ENCODE measurements around the gene CLN6.

The CLN6 gene

DNA sequence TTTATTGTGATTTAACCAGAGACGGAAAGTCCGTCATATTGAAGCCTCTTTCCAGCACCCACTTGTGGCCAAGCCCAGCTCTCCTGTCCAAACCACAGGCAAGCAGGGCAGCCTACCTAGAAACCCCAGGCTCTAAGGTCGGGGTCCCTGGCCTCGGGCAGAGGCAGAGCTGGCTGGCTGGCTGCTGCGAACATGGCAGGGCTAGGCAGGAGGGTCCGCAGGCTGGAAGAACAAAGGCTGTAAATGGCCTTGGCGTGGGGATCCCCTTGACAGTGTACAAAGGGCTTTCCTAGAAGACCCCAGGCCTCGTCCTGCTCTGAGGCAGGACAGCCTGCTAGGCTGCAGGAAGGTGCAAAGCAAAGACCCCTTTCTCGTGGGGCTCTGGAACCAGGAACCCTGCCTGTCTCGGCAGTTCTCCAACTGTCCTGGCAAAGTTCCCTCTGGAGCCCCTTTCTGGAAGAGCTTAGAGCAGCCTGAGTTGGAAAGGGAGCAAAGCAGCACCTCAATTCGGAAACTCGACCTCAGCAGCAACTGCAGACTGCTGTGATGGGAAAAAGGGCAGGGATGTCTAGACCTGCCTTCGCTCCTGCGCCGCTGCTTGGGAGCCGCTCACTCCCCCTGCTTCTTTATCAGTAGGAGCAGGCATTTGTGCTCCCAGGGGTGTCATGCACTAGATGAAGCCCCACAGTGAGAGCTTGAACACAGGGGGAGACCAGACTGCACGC is 32.9 kb downstream of the CLN6 start:
- Histone ChIP-seq H3K27ac (no peak overlapping the region), H3K4me3 (ENCODE audit: low read depth, low read length) (no peak overlapping the region), H3K36me3 (replicated peaks) (peaks cover 16% of the 10 kb centered on the region), H3K27me3 (replicated peaks) (no peaks in the 10 kb centered on the region)
- TF ChIP-seq, protein P1, sequence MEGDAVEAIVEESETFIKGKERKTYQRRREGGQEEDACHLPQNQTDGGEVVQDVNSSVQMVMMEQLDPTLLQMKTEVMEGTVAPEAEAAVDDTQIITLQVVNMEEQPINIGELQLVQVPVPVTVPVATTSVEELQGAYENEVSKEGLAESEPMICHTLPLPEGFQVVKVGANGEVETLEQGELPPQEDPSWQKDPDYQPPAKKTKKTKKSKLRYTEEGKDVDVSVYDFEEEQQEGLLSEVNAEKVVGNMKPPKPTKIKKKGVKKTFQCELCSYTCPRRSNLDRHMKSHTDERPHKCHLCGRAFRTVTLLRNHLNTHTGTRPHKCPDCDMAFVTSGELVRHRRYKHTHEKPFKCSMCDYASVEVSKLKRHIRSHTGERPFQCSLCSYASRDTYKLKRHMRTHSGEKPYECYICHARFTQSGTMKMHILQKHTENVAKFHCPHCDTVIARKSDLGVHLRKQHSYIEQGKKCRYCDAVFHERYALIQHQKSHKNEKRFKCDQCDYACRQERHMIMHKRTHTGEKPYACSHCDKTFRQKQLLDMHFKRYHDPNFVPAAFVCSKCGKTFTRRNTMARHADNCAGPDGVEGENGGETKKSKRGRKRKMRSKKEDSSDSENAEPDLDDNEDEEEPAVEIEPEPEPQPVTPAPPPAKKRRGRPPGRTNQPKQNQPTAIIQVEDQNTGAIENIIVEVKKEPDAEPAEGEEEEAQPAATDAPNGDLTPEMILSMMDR (IDR thresholded peaks at IDR 0.05; ENCODE audit: low read depth, low read length, missing control alignments), result no peak
- in situ Hi-C loops (cut with HindIII; ENCODE audit: low pct_ligation_motif_present, low sequenced_read_pairs), result no loop called here
- DNase-seq, result no peak

DNA sequence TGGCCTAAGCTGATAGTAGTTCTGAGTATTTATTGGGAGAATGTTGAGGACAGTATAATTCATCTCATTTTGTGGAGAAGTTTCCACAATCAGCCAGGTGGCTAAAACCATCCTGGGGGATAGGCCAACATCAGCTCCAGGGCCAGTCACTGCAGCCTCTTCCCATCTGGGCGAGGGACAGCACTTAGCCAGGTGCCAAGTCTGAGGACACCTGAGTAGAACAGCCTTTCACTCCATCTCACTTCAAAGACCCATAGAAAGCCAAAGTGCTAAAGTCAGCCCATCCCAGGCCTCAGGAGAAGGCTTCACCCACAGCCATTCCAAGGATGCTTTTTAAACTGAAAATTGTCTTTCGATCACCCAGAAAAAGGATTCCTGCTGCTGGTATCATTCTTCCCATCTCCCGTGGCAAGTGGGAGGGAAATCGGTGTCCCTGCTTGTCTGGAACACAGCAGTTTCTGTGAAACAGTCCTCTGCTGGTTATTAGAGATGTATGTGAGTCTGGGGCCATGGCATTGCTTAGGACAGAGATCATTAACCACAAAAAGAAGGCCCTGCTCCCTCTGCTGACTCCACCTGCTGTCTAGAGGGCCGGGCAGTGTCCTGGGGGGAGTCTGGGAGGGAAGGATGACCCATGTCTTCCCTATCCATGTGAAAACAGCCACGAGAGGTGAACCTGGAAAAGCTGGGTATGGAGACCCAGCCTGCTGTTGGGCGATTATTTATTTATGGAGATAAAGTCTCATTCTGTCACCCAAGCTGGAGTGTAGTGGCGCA is 34.0 kb downstream of the CLN6 start:
- no peak for DNase-seq
- no peak overlapping the region for H3K4me3 ChIP-seq (ENCODE audit: low read depth, low read length)
- in situ Hi-C loops (cut with HindIII; ENCODE audit: low pct_ligation_motif_present, low sequenced_read_pairs), result no loop called here
- TF ChIP-seq, protein P1 (IDR thresholded peaks at IDR 0.05; ENCODE audit: low read depth, low read length, missing control alignments), result no peak
- no peak overlapping the region for H3K27ac ChIP-seq
- H3K27me3 ChIP-seq (replicated peaks), result no peaks in the 10 kb centered on the region
- H3K36me3 ChIP-seq (replicated peaks), result peaks cover 16% of the 10 kb centered on the region

DNA sequence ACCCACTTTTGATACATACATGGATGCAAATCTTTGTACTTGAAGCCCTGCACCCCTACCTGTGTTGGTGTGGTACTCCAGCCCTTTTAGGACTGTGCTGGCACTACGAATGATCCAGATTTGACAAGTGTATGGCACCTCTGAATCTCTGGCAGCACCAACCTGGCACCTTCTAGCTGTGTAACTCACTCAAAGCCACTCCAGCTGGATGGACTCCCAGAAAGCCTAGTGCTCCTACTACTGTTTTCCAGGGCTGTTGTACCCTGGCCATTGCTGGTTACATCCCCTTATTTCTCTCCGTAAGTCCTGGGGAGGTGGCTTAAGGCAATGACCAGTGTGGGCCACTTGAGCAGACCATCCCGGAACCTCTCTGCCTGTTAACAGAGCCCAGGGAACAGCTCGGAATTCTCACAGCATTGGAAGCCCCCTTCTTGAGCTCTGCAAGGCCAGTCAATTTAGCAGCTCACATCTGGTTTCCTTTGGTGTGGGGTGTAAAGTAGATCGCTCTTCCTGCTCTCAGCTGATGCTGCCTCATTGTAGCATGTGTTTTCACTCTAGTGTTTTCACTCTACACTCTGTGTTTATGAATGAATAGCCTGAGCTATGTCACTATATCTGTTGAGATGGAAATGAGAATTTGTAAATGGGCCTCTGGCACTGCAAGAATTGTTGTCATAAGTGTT is 36.6 kb downstream of the CLN6 start:
- Histone ChIP-seq H3K4me3 (ENCODE audit: low read depth, low read length) (no peak overlapping the region), H3K27ac (no peak overlapping the region), H3K36me3 (replicated peaks) (peaks cover 16% of the 10 kb centered on the region), H3K27me3 (replicated peaks) (no peaks in the 10 kb centered on the region)
- DNase-seq, result no peak
- in situ Hi-C loops (cut with HindIII; ENCODE audit: low pct_ligation_motif_present, low sequenced_read_pairs), result no loop called here
- TF ChIP-seq, protein P1 (IDR thresholded peaks at IDR 0.05; ENCODE audit: low read depth, low read length, missing control alignments), result no peak

DNA sequence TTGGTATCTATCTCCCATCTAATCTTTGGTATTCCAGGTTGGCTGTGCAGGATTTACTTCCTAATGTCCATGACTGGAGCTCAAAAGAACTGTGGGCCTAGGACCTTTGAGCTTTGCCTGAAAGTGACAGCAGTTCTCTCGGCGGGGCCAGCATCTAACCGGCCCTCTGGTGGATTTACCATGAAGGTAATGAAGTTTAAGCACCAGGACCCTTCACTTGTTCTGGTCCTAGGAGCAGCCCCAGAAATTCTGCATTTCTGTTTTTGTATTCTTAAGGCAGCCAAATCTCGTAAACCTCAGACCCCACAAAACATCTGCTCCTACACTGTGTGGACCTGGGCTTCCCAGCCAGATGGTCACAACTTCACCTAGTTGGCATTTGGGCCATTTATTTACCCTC is 37.4 kb downstream of the CLN6 start:
- Histone ChIP-seq H3K4me3 (ENCODE audit: low read depth, low read length) (no peak overlapping the region), H3K36me3 (replicated peaks) (peaks cover 16% of the 10 kb centered on the region), H3K27me3 (replicated peaks) (no peaks in the 10 kb centered on the region), H3K27ac (no peak overlapping the region)
- TF ChIP-seq, protein P1 (IDR thresholded peaks at IDR 0.05; ENCODE audit: low read depth, low read length, missing control alignments), result no peak
- no peak for DNase-seq
- in situ Hi-C loops (cut with HindIII; ENCODE audit: low pct_ligation_motif_present, low sequenced_read_pairs), result no loop called here

DNA sequence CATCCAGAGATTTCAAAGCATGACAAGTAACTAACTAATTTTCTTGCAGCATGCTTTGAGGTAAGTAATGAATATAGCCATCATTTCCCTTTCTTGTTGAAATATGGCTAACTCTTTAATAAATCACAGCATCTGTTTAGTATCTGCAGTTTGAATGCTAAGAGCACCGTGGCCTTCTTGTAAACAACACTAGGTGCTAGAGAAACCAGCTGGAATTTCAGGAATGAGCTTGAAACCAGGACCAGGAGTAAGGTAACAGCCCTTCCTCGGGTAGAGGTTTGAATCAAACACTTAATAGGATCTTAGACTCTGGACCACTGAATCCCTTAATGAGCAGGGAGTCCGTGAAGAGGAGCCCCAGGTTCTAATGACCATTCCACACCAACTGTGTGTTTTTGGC is 38.0 kb downstream of the CLN6 start:
- no peak for DNase-seq
- no peak overlapping the region for H3K27ac ChIP-seq
- peaks cover 16% of the 10 kb centered on the region for H3K36me3 ChIP-seq (replicated peaks)
- H3K27me3 ChIP-seq (replicated peaks), result no peaks in the 10 kb centered on the region
- TF ChIP-seq, protein P1 (IDR thresholded peaks at IDR 0.05; ENCODE audit: low read depth, low read length, missing control alignments), result no peak
- H3K4me3 ChIP-seq (ENCODE audit: low read depth, low read length), result no peak overlapping the region
- in situ Hi-C loops (cut with HindIII; ENCODE audit: low pct_ligation_motif_present, low sequenced_read_pairs), result no loop called here

All from brain microvascular endothelial cell (primary cell).